Measurements from ENCODE around the gene FUT8.

FUT8 gene

DNA sequence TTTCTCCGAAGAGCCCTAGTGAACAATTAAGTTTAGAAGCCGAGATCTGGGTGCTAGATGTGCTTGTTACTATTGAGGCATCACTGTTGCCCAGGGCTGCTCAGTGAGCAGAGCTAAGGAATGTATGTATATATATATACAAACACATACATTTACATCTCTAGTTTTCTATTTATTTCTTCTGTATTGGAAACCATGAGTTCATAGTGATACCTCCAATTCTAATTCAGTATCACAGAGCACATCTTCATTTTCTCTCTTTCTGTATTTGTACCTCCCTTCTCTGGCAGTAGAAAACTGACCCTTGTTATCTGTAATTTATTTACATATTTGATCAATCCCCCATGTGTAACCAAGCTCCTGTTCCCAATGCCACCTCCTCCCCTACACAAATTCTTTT lies 40.7 kb upstream of the FUT8 start:
- H3K27ac ChIP-seq: no peak overlapping the region
- H3K79me2 ChIP-seq (ENCODE audit: insufficient read depth, low read depth): no peaks in the 10 kb centered on the region
- no peaks in the 10 kb centered on the region for H3K36me3 ChIP-seq (ENCODE audit: insufficient read depth)
- H4K20me1 ChIP-seq (ENCODE audit: insufficient read depth): no peaks in the 10 kb centered on the region
- H3K4me3 ChIP-seq (IDR thresholded peaks at IDR 0.05; ENCODE audit: insufficient read depth, low read depth, low read length): no peak overlapping the region
- H3K9ac ChIP-seq: no peak overlapping the region
- TF ChIP-seq, protein P1, sequence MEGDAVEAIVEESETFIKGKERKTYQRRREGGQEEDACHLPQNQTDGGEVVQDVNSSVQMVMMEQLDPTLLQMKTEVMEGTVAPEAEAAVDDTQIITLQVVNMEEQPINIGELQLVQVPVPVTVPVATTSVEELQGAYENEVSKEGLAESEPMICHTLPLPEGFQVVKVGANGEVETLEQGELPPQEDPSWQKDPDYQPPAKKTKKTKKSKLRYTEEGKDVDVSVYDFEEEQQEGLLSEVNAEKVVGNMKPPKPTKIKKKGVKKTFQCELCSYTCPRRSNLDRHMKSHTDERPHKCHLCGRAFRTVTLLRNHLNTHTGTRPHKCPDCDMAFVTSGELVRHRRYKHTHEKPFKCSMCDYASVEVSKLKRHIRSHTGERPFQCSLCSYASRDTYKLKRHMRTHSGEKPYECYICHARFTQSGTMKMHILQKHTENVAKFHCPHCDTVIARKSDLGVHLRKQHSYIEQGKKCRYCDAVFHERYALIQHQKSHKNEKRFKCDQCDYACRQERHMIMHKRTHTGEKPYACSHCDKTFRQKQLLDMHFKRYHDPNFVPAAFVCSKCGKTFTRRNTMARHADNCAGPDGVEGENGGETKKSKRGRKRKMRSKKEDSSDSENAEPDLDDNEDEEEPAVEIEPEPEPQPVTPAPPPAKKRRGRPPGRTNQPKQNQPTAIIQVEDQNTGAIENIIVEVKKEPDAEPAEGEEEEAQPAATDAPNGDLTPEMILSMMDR (conservative IDR thresholded peaks at IDR 0.05; ENCODE audit: low read depth, low read length): no peak
- no peaks in the 10 kb centered on the region for H3K27me3 ChIP-seq (ENCODE audit: insufficient read depth, low read depth)
- no peak overlapping the region for H2AFZ ChIP-seq (ENCODE audit: low read depth)
- H3K4me2 ChIP-seq: no peak overlapping the region
- H3K4me1 ChIP-seq (ENCODE audit: low read depth, poor library complexity, severe bottlenecking): no peaks in the 10 kb centered on the region

DNA sequence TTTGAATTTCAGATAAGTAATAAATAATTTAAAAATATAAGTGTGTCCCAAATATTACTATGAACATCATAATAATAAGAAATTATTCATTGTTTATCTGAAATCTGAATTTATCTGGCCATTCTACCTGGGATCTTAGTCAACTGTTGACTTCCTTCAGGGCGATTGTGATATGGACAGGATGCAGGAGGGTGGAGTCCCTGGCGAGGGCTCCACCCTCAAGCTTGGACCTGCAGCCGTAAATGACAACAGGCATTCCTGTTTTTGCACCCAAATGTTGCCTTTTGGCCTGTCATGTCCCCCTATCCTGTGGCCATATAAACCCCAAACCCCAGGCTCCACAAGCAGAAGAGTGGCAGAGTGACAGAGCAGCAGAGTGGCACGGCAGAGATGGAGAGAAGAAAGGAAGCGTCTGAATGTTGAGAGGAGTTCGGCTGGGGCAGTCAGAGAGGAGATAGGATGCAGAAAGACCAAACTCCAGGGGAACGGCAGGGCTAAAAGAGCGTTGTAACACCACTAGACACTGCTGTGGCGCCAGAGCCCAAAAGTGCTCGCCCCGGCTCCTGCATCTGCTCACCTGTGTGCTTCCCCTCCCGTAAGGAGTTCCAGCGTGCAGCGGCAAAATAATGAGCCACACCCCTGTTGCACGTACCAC lies 39.4 kb upstream of the FUT8 start:
- TF ChIP-seq, protein P1 (conservative IDR thresholded peaks at IDR 0.05; ENCODE audit: low read depth, low read length): no peak
- Histone ChIP-seq H3K27ac (no peak overlapping the region), H4K20me1 (ENCODE audit: insufficient read depth) (no peaks in the 10 kb centered on the region), H2AFZ (ENCODE audit: low read depth) (no peak overlapping the region), H3K4me2 (no peak overlapping the region), H3K27me3 (ENCODE audit: insufficient read depth, low read depth) (no peaks in the 10 kb centered on the region), H3K4me3 (IDR thresholded peaks at IDR 0.05; ENCODE audit: insufficient read depth, low read depth, low read length) (no peak overlapping the region), H3K9ac (no peak overlapping the region), H3K36me3 (ENCODE audit: insufficient read depth) (no peaks in the 10 kb centered on the region), H3K4me1 (ENCODE audit: low read depth, poor library complexity, severe bottlenecking) (no peaks in the 10 kb centered on the region), H3K79me2 (ENCODE audit: insufficient read depth, low read depth) (no peaks in the 10 kb centered on the region)

DNA sequence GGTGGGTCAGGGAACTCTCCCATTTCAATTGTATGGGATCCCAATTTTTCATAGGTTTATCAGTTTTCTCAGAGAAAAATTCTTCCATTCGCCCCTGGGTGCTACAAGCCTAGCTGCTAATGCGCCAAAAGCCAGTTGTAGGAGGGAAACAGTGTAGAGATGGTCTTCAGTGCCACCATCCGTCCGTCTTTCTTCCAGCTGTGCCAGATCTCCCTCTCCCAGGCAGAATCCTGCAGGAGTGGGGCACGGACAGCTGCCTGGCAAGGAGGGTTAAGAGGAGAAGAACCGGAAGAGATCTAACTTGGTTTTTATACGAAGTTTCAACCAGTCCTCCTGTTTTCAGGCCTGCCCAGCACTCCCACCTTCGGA lies 38.9 kb upstream of the FUT8 start:
- Histone ChIP-seq H2AFZ (ENCODE audit: low read depth) (no peak overlapping the region), H3K79me2 (ENCODE audit: insufficient read depth, low read depth) (no peaks in the 10 kb centered on the region), H3K4me2 (no peak overlapping the region), H3K4me1 (ENCODE audit: low read depth, poor library complexity, severe bottlenecking) (no peaks in the 10 kb centered on the region), H4K20me1 (ENCODE audit: insufficient read depth) (no peaks in the 10 kb centered on the region), H3K9ac (no peak overlapping the region), H3K27me3 (ENCODE audit: insufficient read depth, low read depth) (no peaks in the 10 kb centered on the region), H3K4me3 (IDR thresholded peaks at IDR 0.05; ENCODE audit: insufficient read depth, low read depth, low read length) (no peak overlapping the region), H3K27ac (no peak overlapping the region), H3K36me3 (ENCODE audit: insufficient read depth) (no peaks in the 10 kb centered on the region)
- TF ChIP-seq, protein P1 (conservative IDR thresholded peaks at IDR 0.05; ENCODE audit: low read depth, low read length): no peak

DNA sequence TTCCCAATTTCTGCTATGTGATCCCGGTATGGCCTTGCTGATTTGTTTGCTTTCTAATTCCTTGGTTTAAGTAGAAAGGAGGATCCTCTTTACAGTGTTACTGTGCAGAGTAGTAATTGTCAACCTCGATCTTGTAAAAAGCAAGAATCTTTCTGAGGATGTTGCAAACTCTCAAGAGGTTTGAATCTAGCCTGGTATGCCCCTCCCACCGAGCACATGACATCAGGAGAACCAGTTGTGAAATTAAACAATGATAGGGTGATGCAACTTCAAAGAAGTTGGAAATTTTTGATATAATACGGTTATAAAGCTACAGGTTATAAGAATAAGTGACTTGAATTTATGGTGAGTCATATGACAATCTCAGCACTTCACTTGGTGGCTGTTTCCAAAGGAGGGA lies 35.0 kb upstream of the FUT8 start:
- H3K36me3 ChIP-seq (ENCODE audit: insufficient read depth): no peaks in the 10 kb centered on the region
- no peaks in the 10 kb centered on the region for H4K20me1 ChIP-seq (ENCODE audit: insufficient read depth)

More for the DNA sequence above, 35.0 kb upstream of the FUT8 start:
- Histone ChIP-seq H3K27ac (no peak overlapping the region), H3K4me3 (IDR thresholded peaks at IDR 0.05; ENCODE audit: insufficient read depth, low read depth, low read length) (no peak overlapping the region), H3K9ac (no peak overlapping the region), H3K79me2 (ENCODE audit: insufficient read depth, low read depth) (no peaks in the 10 kb centered on the region), H3K4me1 (ENCODE audit: low read depth, poor library complexity, severe bottlenecking) (no peaks in the 10 kb centered on the region), H3K27me3 (ENCODE audit: insufficient read depth, low read depth) (no peaks in the 10 kb centered on the region), H3K4me2 (no peak overlapping the region), H2AFZ (ENCODE audit: low read depth) (no peak overlapping the region)
- TF ChIP-seq, protein P1 (conservative IDR thresholded peaks at IDR 0.05; ENCODE audit: low read depth, low read length): no peak
